ENCODE results near the gene NTNG1. TPM values are rescaled to one million over a fixed set of nuclear protein-coding genes. Genes with fewer than 3 reads are reported as not detected.

Gene NTNG1
- total RNA-seq, 1 donor from 2014 or later, result 1.1 TPM

DNA sequence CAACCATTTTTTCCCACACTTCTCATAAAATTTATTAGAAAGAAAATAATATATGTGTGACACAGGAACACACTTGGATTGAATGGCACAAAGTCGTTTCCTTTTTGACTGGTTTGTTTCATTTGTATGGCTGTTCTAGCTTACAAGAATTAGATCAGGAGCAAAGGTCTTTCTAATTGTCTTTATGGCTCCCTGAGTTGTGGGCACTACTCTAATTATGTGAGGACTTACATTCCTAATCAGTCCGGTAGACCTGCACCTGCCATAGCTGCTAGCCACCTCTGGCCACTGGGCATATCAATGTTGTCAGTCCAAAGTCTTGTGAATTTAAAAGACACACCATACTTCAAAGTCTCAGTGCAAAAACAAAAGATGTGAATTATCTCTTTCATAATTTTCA lies 346.7 kb downstream of the NTNG1 start:
- DNase-seq (ENCODE audit: low spot score, unreplicated experiment), result no peak
- TF ChIP-seq, protein P1, sequence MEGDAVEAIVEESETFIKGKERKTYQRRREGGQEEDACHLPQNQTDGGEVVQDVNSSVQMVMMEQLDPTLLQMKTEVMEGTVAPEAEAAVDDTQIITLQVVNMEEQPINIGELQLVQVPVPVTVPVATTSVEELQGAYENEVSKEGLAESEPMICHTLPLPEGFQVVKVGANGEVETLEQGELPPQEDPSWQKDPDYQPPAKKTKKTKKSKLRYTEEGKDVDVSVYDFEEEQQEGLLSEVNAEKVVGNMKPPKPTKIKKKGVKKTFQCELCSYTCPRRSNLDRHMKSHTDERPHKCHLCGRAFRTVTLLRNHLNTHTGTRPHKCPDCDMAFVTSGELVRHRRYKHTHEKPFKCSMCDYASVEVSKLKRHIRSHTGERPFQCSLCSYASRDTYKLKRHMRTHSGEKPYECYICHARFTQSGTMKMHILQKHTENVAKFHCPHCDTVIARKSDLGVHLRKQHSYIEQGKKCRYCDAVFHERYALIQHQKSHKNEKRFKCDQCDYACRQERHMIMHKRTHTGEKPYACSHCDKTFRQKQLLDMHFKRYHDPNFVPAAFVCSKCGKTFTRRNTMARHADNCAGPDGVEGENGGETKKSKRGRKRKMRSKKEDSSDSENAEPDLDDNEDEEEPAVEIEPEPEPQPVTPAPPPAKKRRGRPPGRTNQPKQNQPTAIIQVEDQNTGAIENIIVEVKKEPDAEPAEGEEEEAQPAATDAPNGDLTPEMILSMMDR (IDR thresholded peaks at IDR 0.05; ENCODE audit: unreplicated experiment), result no peak
- H3K27ac Mint-ChIP-seq, result no peak overlapping the region
- H3K9me3 Mint-ChIP-seq (ENCODE audit: low read depth), result no peaks in the 10 kb centered on the region
- H3K4me1 Mint-ChIP-seq (ENCODE audit: low read depth), result peaks cover 17% of the 10 kb centered on the region
- no peaks in the 10 kb centered on the region for H3K36me3 Mint-ChIP-seq (ENCODE audit: insufficient read depth)
- no peak overlapping the region for H3K4me3 Mint-ChIP-seq (ENCODE audit: low read depth)
- no peaks in the 10 kb centered on the region for H3K27me3 Mint-ChIP-seq

DNA sequence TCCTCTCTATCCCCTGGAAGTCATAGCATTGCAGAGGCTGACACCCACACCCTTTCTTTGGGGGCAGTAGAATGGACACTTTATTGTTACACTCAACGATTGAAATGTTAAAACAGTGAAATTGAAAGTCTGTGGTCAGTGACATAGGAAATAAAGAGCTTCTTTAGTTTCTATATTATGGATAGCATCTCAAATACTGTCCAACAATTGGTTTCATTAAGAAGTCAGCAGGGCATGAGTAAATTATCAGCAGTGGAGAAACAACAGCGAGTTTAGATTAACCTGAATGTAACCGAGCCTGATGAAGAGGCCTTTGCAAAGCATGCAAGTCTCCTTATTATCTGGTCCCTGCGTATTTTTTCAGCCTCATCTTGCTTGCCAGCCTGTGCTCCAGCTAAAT lies 350.7 kb downstream of the NTNG1 start:
- Mint-ChIP-seq H3K4me1 (ENCODE audit: low read depth) (peaks cover 14% of the 10 kb centered on the region), H3K27me3 (no peaks in the 10 kb centered on the region), H3K9me3 (ENCODE audit: low read depth) (no peaks in the 10 kb centered on the region), H3K27ac (no peak overlapping the region), H3K4me3 (ENCODE audit: low read depth) (no peak overlapping the region), H3K36me3 (ENCODE audit: insufficient read depth) (no peaks in the 10 kb centered on the region)
- TF ChIP-seq, protein P1 (IDR thresholded peaks at IDR 0.05; ENCODE audit: unreplicated experiment), result no peak
- no peak for DNase-seq (ENCODE audit: low spot score, unreplicated experiment)

DNA sequence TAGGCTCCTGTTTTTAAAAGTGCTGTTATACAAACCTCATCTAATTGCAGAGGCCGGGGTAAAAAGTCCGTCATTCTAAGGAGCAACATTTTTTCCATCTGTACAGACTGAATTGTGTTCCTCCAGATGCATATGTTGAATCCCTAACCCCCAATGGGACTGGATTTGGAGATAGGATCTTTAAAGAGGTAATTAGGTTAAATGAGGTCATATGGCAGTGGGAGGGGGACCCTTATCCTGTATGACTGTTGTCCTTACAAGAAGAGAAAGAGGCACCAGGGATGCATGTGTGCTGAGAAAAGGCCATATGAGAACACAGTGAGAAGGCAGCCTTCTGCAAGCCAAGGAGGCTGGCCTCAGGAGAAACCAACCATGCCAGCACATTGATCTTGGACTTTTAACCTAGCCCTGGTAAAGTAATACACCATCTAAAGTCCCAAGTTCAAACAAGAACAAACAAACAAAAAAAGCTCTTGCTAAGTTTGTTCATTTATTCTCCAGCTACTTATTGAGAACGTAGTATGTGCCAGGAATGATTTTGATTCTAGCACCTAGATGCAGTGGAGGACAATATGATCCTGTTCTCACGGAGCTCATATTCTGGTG lies 352.4 kb downstream of the NTNG1 start:
- DNase-seq (ENCODE audit: low spot score, unreplicated experiment), result no peak
- H3K4me1 Mint-ChIP-seq (ENCODE audit: low read depth), result peaks cover 4% of the 10 kb centered on the region
- no peaks in the 10 kb centered on the region for H3K9me3 Mint-ChIP-seq (ENCODE audit: low read depth)
- H3K27me3 Mint-ChIP-seq, result no peaks in the 10 kb centered on the region
- H3K4me3 Mint-ChIP-seq (ENCODE audit: low read depth), result no peak overlapping the region
- H3K27ac Mint-ChIP-seq, result no peak overlapping the region
- no peaks in the 10 kb centered on the region for H3K36me3 Mint-ChIP-seq (ENCODE audit: insufficient read depth)
- TF ChIP-seq, protein P1 (IDR thresholded peaks at IDR 0.05; ENCODE audit: unreplicated experiment), result no peak

DNA sequence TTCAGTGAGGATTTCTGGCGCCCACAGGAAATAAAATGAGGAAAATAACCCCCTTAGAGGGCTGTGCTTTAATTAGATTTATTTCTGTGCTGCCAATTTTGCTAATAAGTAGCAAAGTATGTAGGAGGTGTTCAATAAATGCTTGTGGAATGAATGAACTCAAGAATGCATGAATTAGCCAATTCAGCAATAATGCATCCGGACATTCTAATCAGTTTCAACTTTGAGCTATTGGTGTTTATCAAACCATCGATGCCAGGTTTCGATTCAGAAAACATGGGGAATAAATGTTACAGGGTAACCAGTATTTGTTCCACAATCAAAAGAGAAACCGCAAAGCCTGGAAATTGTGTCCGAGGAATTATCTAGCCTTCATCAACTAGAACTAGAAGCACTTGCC lies 353.2 kb downstream of the NTNG1 start:
- no peak overlapping the region for H3K27ac Mint-ChIP-seq
- H3K9me3 Mint-ChIP-seq (ENCODE audit: low read depth), result no peaks in the 10 kb centered on the region

DNA sequence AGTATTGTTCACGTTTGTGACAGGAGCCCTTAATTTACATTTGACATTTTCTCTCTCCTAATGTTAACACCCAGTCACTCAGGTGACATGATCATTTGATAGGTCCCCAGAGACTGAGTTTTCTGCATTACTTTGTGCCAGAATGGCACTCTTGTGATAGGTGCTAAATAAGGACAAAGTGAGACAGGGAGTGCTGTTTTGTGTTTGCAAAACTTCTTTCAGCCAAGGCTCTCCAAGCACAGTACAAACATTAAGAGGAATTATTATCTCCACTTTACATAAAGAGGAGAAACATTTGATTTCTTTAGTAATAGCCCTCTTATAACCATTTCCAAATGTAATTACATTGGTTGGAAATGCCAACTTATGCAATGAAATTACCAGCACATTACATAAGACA lies 355.2 kb downstream of the NTNG1 start:
- Mint-ChIP-seq H3K27me3 (no peaks in the 10 kb centered on the region), H3K9me3 (ENCODE audit: low read depth) (no peaks in the 10 kb centered on the region), H3K27ac (no peak overlapping the region), H3K4me3 (ENCODE audit: low read depth) (no peak overlapping the region), H3K36me3 (ENCODE audit: insufficient read depth) (no peaks in the 10 kb centered on the region), H3K4me1 (ENCODE audit: low read depth) (peaks cover 4% of the 10 kb centered on the region)
- TF ChIP-seq, protein P1 (IDR thresholded peaks at IDR 0.05; ENCODE audit: unreplicated experiment), result no peak
- no peak for DNase-seq (ENCODE audit: low spot score, unreplicated experiment)

More for the DNA sequence above, 353.2 kb downstream of the NTNG1 start:
- no peaks in the 10 kb centered on the region for H3K36me3 Mint-ChIP-seq (ENCODE audit: insufficient read depth)
- no peaks in the 10 kb centered on the region for H3K27me3 Mint-ChIP-seq
- no peak for DNase-seq (ENCODE audit: low spot score, unreplicated experiment)
- H3K4me1 Mint-ChIP-seq (ENCODE audit: low read depth), result peaks cover 4% of the 10 kb centered on the region
- no peak overlapping the region for H3K4me3 Mint-ChIP-seq (ENCODE audit: low read depth)
- TF ChIP-seq, protein P1 (IDR thresholded peaks at IDR 0.05; ENCODE audit: unreplicated experiment), result no peak
